GM10847 (cell line): ENCODE measurements around the gene LCE1F.

Experiments used
- POLR2A ChIP-seq: IDR thresholded peaks from 2 replicates; pipeline ENCODE4 v1.6.1; 2011; ENCODE audit not compliant: insufficient read length; ENCODE audit errors: extremely low read depth

Gene LCE1F

DNA sequence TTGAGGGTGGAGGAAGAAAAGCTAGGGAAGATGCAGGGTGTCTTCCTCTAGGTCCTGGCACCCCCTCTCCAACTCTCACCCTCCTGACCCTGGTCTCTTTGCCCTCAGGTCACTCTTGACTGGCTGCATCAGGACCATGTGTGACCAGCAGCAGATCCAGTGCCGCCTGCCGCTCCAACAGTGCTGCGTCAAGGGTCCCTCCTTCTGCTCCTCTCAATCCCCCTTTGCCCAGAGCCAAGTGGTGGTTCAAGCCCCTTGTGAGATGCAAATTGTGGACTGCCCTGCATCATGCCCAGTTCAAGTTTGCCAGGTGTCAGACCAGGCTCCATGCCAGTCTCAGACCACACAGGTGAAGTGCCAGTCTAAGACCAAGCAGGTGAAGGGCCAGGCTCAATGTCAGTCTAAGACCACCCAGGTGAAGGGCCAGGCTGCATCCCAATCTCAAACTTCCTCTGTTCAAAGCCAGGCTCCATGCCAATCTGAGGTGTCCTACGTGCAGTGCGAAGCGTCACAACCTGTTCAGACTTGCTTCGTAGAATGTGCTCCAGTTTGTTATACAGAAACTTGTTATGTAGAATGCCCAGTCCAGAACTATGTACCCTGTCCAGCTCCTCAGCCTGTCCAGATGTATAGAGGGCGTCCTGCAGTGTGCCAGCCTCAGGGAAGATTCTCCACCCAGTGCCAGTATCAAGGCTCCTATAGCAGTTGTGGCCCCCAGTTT, 15.3 kb upstream of the LCE1F start:
- no peak for TF ChIP-seq POLR2A

DNA sequence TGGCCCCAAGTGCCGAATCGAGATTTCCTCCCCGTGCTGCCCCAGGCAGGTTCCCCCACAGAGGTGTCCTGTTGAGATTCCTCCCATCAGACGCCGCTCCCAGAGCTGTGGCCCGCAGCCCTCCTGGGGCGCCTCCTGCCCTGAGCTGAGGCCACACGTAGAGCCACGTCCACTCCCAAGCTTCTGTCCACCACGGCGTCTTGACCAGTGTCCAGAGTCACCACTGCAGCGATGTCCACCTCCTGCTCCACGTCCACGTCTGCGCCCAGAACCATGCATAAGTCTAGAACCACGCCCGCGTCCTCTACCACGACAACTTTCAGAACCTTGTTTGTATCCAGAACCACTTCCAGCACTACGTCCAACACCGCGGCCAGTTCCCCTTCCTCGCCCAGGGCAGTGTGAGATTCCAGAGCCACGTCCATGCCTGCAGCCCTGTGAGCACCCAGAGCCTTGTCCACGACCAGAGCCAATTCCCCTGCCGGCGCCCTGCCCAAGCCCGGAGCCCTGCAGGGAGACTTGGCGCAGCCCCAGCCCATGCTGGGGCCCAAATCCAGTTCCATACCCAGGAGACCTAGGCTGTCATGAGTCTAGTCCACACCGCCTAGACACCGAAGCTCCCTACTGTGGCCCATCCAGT, 14.3 kb upstream of the LCE1F start:
- TF ChIP-seq POLR2A, result no peak

DNA sequence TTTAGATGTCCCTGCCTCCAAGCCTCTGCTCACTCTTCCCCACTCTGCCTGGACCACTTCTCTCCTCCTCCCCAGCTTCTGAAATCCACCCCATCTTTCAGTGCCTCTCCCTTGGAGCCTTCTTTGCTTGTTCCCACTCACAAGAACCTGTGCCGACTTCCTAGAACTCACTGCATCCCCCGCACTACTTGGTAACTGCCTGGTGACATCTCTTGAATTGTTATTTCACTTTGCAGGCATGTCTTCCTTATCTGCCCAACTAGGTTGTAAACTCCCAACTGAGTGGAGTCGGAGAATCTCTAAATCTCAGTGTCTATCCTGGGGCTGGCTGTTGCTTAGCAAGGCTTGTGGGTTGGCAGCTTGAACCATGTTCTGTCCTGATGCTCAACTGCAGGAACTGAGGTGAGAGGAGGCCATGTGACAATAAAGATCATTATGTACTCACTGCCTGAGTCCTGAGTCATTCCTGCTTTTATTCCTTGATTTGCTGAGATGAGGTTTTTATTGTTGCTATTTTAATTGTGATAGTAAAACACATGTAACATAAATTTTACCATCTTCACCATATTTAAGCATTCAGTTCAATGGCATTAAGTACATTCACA, 13.2 kb upstream of the LCE1F start:
- TF ChIP-seq POLR2A, result no peak

DNA sequence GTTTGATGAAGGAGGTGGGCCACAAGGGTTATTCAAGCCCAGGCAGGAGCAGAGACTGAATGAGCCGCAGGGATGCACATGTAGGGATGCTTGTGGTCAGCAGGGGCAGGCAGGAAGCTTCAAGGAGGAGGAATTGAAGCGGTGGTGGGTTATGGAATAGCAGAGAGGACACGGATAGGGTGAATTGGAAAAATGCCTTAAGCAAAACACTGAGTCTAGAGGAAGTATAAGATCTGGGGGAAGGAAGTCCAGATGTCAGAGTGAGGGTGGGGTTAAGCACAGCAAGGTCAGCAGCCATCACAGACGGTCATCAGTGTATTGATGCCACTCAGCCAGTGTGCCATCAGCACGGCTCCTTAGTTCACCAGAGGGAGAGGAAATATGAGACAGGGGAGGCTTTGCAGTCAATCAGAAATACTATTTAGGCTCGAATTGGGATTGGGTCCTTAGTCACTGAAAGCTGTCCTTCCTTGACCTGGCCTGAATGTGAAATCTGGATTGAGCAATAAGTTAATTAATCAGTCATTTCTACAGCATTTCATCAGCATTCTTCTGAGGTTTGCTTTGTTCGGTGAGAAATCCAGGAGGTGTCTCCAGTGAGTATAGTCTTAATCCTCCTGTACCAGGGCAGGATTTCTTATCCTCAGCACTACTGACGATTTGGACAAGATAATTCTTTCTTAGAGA, 6.0 kb upstream of the LCE1F start:
- TF ChIP-seq POLR2A, result no peak

DNA sequence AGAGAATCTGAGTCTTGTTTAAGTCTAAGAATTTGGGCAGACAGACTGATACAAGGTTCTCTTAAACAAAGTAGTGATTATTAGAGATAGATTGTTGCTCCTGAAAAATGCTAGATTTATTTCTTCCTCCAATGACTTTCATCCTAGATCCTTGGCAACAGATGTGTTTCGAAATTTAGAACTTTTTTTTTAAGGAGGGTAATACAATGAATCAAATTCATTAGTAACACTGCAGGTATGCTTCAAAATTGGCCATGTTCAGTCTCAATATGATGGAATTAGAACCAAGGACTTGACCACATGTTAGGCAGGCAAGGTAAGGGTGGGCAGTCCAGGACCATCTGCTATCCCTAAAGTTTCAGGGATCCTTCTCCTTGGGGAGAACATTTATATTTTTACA, 4.5 kb upstream of the LCE1F start:
- TF ChIP-seq POLR2A, result no peak

DNA sequence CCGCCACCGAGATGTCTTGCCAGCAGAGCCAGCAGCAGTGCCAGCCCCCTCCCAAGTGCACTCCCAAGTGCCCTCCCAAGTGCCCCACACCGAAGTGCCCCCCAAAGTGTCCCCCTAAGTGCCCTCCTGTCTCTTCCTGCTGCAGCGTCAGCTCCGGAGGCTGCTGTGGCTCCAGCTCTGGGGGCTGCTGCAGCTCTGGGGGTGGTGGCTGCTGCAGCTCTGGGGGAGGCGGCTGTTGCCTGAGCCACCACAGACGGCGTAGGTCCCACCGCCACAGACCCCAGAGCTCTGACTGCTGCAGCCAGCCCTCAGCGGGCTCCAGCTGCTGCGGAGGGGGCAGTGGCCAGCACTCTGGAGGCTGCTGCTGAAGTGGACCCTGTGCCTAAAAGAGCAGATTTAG, 1.4 kb downstream of the LCE1F start:
- TF ChIP-seq POLR2A, result no peak

DNA sequence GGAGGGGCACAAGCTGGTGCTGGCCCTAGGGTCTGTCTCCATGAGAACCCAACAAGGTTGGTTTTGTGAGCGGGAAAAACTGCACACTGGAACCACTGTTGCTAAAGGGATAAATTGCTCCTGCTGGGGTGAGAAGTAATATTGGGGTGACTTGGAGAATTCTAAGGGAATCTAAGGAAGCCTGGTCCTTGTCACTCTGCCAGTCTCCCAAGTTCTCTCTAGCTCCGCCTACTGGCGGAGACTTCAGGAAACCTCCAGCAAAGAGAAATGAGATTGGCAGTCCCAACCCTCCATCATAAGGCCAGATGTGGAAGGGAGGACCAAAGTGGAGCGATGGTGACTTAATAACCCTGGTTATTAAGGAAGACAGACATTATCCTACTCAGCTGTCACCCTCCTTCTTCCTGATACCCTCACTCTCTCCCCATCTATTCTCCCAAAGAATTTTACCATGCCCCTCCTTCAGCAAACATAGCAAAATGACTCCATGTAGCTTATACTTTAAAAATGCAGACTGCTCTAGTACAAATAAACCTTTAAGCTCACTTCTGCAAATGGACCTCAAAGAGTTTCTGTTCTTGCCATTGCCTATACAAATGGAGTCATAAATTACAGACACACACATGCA, 2.7 kb downstream of the LCE1F start:
- no peak for TF ChIP-seq POLR2A

DNA sequence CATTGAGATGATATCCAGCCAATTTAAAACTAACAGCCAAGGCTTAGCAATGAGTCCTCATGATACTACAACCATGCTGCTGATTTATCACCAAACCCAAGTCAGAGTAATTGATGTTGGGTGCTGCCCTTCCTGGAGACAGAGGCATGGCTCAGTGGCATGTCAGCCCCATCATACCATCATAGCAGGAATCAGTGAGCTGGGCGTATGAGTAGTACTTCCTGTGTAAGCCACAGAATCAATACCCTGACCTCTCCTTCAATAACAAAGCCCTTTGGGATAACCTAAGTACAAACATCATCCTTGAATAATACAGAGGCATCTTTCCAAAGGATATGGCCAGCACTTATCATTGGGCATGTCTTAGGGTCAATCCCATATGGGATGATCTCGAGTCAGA, 8.2 kb downstream of the LCE1F start:
- no peak for TF ChIP-seq POLR2A

DNA sequence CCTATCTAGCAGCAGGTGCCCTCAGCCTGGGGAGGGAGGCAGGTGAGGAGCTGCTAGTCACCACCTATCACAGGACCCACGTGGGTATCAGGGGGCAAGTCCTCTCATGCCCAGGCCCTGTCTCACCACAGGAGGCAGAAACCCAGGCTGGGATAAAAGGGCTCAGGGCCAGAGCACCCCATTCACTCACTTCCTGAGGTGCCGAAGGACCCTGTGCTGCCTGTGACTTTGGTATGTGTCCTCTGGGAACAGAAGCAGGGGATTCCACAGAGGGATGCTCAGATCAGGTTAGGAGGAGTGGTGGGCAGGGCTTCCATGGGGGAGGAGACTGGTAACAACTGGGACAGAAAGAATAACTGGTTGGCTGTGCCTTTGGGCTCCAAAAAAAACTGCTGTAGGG, 11.1 kb downstream of the LCE1F start, which contains the start of gene LCE1E:
LCE1E (plus strand) TSS at position 181 of the 400 bp plus-strand sequence. CDS start 1,043 bp downstream, outside the sequence.
- no peak for TF ChIP-seq POLR2A

DNA sequence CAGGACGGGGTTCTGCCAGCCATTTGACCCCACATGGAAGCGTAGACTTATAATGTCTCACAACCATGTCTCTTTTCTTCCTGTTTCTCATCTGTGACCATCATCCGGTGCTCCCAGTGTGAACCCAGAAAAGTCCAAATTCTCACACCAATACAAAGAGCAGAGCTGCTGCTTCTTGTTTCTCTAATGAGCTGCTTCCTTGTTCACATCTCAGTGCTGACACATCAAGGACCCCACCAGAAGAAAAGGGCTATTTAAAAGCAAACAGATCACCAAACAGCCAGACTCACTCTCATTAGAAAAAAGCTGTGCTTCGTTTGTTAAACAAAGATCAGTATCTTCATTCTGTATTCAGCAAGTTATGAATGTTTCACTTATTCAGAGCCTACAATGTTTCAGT, 20.7 kb downstream of the LCE1F start:
- no peak for TF ChIP-seq POLR2A

DNA sequence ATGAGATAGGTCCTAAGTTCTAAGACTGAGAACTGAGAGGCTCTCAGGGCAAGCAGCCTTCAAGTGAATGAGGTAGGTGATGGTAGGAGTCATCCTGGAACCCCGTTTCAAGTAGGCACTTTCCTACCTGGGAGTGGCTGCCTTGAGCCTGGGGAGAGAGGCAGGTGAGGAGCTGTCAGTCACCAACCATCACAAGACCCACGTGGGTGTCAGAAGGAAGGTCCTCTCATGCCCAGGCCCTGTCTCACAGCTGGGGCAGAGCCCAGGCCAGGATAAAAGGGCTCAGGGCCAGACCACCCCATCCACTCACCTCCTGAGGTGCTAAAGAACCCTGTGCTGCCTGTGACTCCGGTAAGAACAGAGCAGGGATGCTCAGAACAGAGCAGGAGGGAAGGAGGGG, 21.5 kb downstream of the LCE1F start, which contains the start of gene LCE1D:
LCE1D (plus strand) TSS at position 301 of the 400 bp plus-strand sequence. CDS start 1,074 bp downstream, outside the sequence.
- TF ChIP-seq POLR2A, result no peak

DNA sequence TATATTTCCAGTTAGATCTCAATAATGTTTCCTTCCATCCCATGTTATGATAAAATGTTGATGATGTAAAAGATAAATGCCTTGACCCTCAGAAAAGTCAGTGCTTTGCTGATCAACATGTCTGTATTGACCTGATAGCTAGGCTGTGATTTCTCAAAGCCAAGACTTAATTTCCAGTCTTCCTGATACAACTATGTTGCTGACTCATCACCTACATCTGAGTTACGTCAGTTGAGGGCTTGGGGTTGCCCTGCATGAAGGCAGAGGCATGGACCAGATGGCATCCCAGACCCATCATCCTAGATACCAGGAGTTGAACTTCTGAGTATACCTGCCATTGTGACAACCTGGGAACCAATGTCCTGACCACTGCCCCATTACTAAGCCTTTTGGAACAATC, 26.4 kb downstream of the LCE1F start:
- no peak for TF ChIP-seq POLR2A

DNA sequence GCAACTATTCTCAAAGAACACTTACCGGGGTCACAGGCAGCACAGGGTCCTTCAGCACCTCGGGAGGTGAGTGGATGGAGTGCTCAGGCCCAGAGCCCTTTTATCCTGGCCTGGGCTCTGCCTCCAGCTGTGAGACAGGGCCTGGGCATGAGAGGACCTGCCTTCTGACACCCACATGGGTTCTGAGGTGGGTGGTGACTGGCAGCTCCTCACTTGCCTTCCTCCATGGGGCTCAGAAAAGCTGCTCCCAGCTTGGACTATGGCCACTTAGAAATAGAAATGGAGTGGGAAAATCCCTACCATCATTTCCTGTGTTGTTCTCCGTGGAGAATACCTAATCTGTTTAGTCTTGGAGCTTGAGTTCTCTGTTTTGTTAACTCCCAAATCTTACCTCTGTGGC, 31.6 kb downstream of the LCE1F start, which contains the start of gene LCE1C:
LCE1C (minus strand) TSS at position 76 of the 400 bp plus-strand sequence. CDS start 1,173 bp downstream, outside the sequence.
- TF ChIP-seq POLR2A, result no peak

DNA sequence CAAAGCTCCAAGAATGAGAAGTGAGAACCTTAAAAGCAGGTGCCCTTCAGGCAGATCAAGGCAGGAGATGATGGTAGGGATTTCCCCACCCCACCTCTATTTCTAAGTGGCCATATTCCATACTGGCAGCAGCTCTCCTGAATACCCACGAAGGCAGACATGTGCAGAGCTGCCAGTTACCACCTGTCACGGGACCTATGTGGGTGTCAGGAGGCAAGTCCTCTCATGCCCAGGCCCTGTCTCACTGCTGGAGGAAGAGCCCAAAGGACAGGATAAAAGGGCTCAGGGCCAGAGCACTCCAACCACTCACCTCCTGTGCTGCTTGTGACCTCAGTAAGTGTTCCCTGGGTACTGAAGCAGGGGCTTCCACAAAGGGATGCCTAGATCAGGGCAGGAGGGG, 36.1 kb downstream of the LCE1F start:
- TF ChIP-seq POLR2A, result no peak

DNA sequence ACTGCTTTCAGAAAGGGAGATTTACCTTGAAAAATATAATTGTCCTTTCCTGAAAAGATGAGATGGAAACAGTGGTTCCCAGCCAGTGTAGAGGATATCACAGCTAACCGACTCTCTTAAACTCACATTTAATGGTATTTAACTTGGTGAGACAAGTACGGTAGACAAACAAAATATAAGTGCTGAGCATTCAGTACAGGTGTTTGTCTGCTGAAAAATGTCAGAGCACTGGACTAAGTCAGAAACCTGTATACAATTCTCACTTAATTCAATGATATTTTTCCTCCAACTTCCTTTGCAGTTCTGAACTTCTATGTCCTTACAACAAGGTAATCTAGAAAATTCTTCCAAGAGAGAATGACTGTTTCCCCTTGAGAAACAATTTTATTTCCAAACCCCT, 36.7 kb downstream of the LCE1F start, which contains the start of gene LCE1B:
LCE1B (plus strand) TSS at position 301 of the 400 bp plus-strand sequence. CDS start 476 bp downstream, outside the sequence.
- TF ChIP-seq POLR2A, result no peak
